NCI-H2196 (cell line): ENCODE measurements around the gene STAG2.

ENCODE experiments used
- DNase-seq: peaks from one replicate; lab custom pipeline; 2025; ENCODE audit not compliant: unreplicated experiment; lab: John Stamatoyannopoulos, UW

Gene STAG2

DNA sequence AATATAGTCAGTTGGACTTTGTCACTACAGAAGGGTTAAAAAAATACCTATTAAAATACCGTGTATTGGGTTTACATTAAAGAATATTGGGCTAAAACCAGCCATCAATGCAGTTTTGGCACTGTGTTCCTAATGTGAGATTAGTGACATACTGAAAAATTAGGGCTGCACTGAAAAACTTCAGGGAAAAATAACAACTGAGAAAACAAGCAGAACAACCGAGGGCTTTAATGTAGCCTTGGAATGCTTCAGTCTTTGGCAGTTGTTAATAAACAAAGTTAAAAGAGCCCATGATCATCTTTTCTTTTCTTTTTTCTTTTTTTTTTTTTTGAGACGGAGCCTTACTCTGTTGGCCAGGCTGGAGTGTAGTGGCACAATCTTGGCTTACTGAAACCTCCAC lies 12.4 kb downstream of the STAG2 start:
- no peak for DNase-seq

DNA sequence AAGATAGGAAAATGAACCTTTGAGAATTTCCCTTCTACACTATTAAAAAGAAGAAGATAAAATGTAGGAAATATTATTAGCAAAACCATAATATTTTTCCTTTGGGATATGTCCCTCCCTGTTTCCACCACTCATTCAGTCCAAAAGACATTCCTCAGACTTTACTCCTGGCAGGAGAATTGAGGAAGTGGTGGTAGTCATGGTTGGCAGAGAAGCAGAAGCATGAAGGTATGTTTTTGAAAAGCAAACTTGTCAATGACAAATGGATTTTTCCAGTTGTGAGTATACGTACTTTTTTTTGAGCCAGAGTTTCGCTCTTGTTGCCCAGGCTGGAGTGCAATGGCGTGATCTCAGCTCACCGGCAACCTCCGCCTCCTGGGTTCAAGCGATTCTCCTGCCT lies 13.7 kb downstream of the STAG2 start:
- DNase-seq, result no peak

GRCh38 chrX:123976706-123977316 lies 15.3 kb downstream of the STAG2 start:
- DNase-seq, result peak; percentile 4

- peak; percentile 5 for DNase-seq
Measured at GRCh38 chrX:123983240-123983639, 21.7 kb downstream of the STAG2 start.

GRCh38 chrX:123986377-123986776 lies 24.9 kb downstream of the STAG2 start:
- no peak for DNase-seq

DNA sequence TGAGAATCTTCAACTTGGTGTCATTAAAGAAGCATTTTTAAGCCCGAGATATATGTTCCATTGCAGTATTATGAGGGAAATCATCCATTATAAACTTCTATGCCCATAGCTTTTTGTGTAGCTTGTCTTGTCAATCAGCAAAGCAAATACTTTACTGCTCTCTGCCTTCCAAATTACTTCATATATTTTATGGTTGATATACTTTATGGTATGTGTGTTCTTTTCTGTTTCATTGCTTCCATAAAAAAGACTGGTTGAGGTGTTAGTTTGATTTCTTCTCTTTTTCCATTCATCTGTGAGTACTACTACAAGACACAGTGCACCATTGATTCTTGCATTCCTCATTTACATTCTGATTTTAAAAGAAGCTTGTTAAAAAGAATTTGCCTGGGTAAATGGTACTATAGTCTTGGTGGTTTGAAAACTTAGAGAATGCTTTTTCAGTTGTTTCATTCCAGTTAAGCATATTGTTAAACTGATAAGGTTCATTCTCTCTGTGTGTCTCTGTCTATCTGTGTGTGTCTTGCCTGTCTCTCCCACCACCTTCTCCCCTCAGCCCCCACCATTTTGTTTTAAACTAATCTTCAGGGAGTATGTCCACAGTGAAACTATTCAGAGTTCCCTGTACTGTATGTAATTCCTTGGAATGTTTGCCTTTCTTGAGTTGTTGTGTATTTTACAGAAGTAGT lies 27.1 kb downstream of the STAG2 start:
- DNase-seq, result no peak

- no peak for DNase-seq
Measured at GRCh38 chrX:123989235-123989634, 27.7 kb downstream of the STAG2 start.

DNA sequence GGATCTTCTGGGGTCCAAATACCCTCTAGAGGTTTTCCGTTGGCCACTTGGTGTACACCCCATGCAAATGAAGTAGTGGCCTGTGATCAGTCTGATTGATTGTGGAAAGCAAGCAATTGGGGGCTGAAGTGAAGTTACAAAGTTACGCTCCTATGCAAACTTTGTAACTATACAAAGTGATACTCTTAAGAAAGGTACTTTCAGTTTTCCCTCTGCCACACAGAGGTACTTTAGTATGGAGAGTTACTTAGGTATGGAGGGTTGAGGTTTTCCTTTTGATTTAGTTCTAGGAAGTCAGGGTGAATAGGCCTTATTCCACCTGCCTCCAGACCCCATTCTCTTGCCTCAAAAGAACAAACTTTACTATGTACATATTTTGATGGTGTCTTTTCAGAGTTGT lies 28.7 kb downstream of the STAG2 start:
- DNase-seq, result no peak

DNA sequence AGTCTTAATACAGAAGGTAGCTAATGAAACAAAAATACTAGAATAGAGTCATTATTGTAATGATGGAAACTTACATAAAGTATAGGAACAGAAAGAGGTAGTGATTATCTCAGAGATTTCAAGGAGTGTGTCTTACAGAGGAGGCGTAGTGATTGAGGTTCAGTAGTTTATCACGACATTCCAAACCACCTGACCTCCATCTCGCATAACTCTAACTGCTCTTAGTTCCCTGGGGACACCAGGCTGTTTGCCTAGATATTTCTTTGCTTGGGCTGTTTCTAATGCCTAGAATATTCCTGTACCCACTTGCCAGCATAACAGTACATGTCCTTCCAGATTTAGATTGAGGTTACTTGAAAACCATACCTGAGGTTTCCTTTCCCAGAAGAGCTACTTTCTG lies 29.1 kb downstream of the STAG2 start:
- DNase-seq, result no peak

DNA sequence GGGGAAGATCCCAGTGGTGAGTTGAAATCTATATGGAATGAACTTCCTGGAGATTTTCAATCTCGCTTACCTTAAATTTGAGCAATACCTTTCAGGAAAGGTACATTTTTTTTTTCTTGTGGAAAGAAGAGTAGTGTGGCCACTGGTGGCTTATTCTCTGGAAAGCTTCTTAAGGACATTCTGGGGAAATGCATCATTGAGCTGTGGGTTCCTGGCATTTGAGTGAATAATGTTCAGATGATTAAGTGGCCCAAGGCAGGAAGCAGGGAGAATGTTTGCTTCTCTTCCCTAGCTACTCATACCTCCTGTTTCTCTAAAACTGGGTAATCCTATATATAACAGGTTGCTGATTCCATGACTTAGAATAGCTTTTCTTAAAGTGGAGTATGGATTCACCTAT lies 31.8 kb downstream of the STAG2 start:
- DNase-seq, result no peak

DNA sequence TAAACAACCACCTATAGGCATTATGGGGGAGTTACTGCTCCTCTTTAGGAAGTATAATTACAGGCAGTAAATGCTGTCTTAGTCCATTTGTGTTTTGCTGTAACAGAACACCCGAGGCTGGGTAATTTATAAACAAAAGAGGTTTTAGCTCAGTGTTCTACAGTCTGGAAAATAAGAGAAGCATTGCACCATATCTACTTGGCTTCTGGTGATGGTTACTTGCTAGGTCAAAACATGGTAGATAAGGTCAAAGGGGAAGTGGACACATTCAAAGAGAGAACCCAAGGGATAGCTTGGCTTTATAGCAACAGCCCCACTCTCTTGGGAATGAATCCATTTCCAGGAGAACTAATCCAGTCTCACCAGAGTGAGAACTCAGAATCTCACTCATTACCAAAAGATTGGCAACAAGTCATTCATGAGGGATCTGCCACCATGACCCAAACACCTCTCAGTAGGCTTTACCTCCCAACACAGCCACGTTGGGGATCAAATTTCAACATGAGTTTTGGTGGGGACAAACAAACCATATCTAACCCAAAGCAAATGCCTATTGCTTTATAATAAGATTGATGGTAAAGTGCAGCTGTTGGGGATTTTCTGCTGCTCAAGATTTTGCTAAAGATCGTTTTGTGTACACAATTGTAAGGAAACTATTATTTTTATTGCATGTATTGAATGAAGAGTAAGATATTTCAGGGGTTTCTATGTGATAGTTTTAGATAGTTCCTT lies 32.6 kb downstream of the STAG2 start:
- no peak for DNase-seq

DNA sequence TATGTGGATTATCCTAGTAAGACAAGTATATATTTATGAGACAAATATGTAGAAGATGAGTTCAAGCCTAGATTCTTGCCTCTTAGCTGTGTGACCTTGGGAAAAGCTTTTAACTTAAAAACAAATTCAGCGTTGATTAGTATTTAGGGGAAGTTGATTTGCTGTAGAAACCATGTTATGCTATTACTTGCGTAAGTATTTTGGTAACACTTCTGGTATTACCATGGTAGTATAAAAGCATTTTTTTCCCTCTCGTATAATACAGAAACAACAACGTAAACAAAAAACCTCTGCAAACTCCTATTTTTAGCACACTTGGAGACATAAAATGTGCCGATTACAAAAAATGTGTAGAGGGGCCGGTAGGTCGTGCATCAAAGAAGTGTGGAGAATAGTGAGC lies 33.2 kb downstream of the STAG2 start:
- no peak for DNase-seq

GRCh38 chrX:124001581-124001980 lies 40.1 kb downstream of the STAG2 start:
- no peak for DNase-seq

GRCh38 chrX:124005228-124005627 lies 43.7 kb downstream of the STAG2 start:
- DNase-seq, result no peak

- DNase-seq, result no peak
Measured at GRCh38 chrX:124010157-124010556, 48.7 kb downstream of the STAG2 start.

- no peak for DNase-seq
Measured at GRCh38 chrX:124010566-124010965, 49.1 kb downstream of the STAG2 start.

GRCh38 chrX:124015721-124016120 lies 54.2 kb downstream of the STAG2 start:
- no peak for DNase-seq

GRCh38 chrX:124016825-124017224 lies 55.3 kb downstream of the STAG2 start:
- DNase-seq, result no peak

DNA sequence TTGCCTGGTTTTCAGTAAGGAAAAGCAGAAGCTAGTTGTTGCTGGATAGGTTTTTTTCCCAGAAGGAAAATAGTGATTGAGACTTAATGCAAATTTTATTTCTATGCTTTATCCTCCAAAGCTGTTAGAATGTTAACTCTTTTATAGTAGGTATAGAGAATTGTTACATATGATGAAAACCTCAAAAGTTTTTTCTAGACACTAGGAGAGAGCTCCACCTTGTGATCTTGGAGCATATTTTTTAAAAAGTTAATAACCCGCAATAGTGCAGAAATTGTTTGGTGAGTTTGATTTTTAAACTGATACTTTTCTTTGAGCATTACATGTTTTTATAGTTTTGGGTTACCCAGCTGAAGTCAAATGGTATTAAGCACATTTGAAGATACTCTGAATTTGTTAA lies 56.5 kb downstream of the STAG2 start:
- no peak for DNase-seq

GRCh38 chrX:124023838-124024238 lies 62.3 kb downstream of the STAG2 start:
- no peak for DNase-seq

DNA sequence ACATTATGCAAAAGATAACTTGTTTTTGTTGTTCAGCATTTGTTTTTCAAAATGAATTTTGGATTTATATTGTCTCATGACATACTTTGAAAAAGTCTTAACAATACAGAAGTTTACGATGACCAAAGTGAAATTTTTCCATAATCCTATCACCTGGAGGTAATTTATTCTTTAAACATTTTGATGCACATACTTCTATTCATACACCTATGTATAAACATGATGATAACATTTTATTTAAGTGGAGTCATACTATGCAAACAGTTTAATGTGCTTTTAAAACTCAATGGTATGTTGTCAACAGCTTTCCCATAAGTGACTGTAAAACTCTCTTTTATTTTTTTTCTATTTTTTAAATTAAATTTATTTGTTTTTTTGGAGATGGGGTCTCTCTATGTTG lies 65.0 kb downstream of the STAG2 start:
- DNase-seq, result no peak

GRCh38 chrX:124028182-124028581 lies 66.7 kb downstream of the STAG2 start:
- no peak for DNase-seq
